Measurements from ENCODE around the gene GPR27. TPM values are rescaled to one million over a fixed set of nuclear protein-coding genes. Genes with fewer than 3 reads are reported as not detected.
A peak's percentile ranks its signal among the peaks of the same experiment; 100 is the strongest.

The GPR27 gene
- total RNA-seq, 1 donor from 2014 or later = 6.1 TPM

DNA sequence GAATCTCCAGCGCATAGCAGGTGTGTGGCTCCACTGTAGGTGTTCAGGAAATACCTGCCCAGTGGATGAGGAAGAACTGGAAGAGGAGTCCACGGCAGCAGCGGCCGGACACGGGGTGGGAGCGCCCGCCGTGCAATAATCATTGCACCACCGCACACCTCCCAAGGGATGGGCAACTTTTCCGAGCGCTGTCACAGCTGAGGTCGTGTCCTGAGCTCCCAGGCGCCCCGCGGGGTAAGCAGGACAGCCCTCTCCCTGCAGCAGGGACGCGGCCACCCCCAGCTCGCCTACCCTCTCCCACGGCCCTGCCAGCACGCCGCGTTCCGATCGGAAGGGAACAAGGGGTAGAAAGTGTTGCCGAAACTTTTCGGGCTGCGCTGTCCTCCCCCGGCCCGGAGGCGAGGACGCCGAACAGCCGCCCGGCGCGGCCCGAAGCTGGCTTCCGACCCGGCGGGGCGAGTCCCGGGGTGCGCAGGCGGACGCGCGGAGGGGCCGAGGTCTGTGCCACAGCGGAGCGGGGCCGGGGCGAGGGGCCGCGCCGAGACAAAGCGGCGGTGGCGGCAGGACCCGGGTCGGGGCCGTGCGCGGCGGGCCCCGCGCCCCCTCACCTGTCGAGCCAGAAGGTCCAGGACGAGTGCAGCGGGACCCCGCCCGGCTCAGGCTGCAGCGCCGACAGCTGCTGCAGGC is 28.9 kb upstream of the GPR27 start:
- H3K27ac Mint-ChIP-seq = peak overlapping the region; percentile 81
- peaks cover 7% of the 10 kb centered on the region for H3K4me1 Mint-ChIP-seq (ENCODE audit: low read depth)
- no peak for TF ChIP-seq CTCF (IDR thresholded peaks at IDR 0.05; ENCODE audit: unreplicated experiment)
- peak; percentile 41 for DNase-seq (ENCODE audit: low spot score, unreplicated experiment)
- H3K9me3 Mint-ChIP-seq (ENCODE audit: low read depth) = no peaks in the 10 kb centered on the region
- peak overlapping the region; percentile 73 for H3K4me3 Mint-ChIP-seq (ENCODE audit: low read depth)
- peaks cover 64% of the 10 kb centered on the region for H3K27me3 Mint-ChIP-seq
- H3K36me3 Mint-ChIP-seq (ENCODE audit: insufficient read depth) = no peaks in the 10 kb centered on the region

DNA sequence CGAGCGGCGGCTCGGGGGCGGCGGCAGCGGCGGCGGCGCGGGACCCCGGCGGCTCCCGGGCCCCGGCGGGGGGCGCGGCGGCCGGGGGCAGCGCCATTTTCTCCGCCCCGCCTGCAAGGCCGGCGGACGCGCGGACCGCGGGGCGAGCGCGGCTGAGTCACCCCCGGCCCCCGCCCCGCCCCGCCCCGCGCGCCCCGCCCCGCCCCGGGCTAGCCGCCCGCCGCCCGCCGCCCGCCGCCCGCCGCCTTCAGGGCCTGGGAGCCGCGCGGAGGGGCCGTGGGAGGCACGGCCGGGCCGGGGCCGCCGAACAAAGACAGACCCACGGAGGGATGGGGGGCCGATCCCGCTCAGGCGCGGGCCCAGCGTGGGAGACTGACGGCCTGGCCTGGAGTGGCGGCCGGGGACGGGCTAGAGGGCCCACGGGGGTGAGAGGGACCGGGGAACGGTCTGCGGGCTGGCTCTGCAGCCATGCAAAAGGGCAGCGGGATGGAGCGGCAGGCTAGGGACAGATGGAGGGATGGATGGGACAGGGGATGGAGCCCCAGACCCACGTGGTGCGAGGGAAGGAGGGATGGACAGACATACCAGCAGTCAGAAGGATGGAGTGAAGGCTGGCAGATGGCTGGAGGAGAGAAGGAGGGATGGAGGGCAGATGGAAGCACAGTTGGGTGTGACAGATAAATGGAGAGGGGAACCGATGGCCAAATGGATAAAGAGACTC is 28.2 kb upstream of the GPR27 start, which contains the start of gene EIF4E3:
Gene EIF4E3 (minus strand): TSS at position 132 of the 721 bp plus-strand sequence. CDS start 35 bp downstream, at position 97.
- H3K27me3 Mint-ChIP-seq = peaks cover 66% of the 10 kb centered on the region

DNA sequence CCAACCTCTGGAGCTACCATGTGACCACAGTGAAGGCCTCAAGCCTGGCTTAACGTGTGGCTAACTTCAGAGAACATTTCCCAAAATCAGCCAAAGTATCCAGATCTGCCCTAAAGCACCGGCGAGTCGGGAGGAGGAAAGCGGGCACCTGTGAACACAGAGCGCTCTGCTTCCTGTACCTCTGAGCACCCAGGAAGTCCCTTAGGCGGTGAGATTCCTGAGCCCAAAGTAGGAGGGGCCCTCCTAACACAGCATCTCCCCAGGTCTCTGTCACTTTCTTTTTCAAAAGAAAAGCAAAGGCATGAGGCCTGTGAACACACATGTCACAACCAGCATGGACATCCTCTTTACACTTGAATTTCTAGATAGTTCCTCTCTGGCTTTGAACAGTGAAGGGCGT is 27.5 kb upstream of the GPR27 start:
- Mint-ChIP-seq H3K27me3 (peaks cover 62% of the 10 kb centered on the region), H3K36me3 (ENCODE audit: insufficient read depth) (no peaks in the 10 kb centered on the region), H3K9me3 (ENCODE audit: low read depth) (no peaks in the 10 kb centered on the region), H3K27ac (no peak overlapping the region), H3K4me1 (ENCODE audit: low read depth) (peaks cover 10% of the 10 kb centered on the region), H3K4me3 (ENCODE audit: low read depth) (peak overlapping the region; percentile 74)
- DNase-seq (ENCODE audit: low spot score, unreplicated experiment) = no peak
- TF ChIP-seq CTCF (IDR thresholded peaks at IDR 0.05; ENCODE audit: unreplicated experiment) = no peak

More for the DNA sequence above, 28.2 kb upstream of the GPR27 start, which contains the start of gene EIF4E3:
- TF ChIP-seq CTCF (IDR thresholded peaks at IDR 0.05; ENCODE audit: unreplicated experiment) = no peak
- Mint-ChIP-seq H3K4me1 (ENCODE audit: low read depth) (peaks cover 10% of the 10 kb centered on the region), H3K4me3 (ENCODE audit: low read depth) (peak within 1 kb of the TSS; percentile 74), H3K36me3 (ENCODE audit: insufficient read depth) (no peaks in the 10 kb centered on the region), H3K27ac (peak within 1 kb of the TSS; percentile 81), H3K9me3 (ENCODE audit: low read depth) (no peaks in the 10 kb centered on the region)
- peak; percentile 15 for DNase-seq (ENCODE audit: low spot score, unreplicated experiment)

- DNase-seq (ENCODE audit: low spot score, unreplicated experiment) = no peak
- no peak for TF ChIP-seq CTCF (IDR thresholded peaks at IDR 0.05; ENCODE audit: unreplicated experiment)
- H3K27me3 Mint-ChIP-seq = peaks cover 47% of the 10 kb centered on the region
- H3K9me3 Mint-ChIP-seq (ENCODE audit: low read depth) = no peaks in the 10 kb centered on the region
- no peaks in the 10 kb centered on the region for H3K36me3 Mint-ChIP-seq (ENCODE audit: insufficient read depth)
- H3K27ac Mint-ChIP-seq = no peak overlapping the region
- no peak overlapping the region for H3K4me3 Mint-ChIP-seq (ENCODE audit: low read depth)
- peaks cover 15% of the 10 kb centered on the region for H3K4me1 Mint-ChIP-seq (ENCODE audit: low read depth)
Observed at GRCh38 chr3:71728632-71729342, 24.9 kb upstream of the GPR27 start.

- Mint-ChIP-seq H3K36me3 (ENCODE audit: insufficient read depth) (no peaks in the 10 kb centered on the region), H3K27ac (no peak overlapping the region), H3K27me3 (peaks cover 38% of the 10 kb centered on the region), H3K4me1 (ENCODE audit: low read depth) (peaks cover 9% of the 10 kb centered on the region), H3K4me3 (ENCODE audit: low read depth) (no peak overlapping the region), H3K9me3 (ENCODE audit: low read depth) (no peaks in the 10 kb centered on the region)
- no peak for DNase-seq (ENCODE audit: low spot score, unreplicated experiment)
- no peak for TF ChIP-seq CTCF (IDR thresholded peaks at IDR 0.05; ENCODE audit: unreplicated experiment)
Observed at GRCh38 chr3:71732637-71733036, 21.0 kb upstream of the GPR27 start.

Data from progenitor cell of endocrine pancreas (in vitro differentiated cells).